RWPE2 (cell line): ENCODE data around the gene PPP1CC.

Experiments
- ATAC-seq: fragments of 200-7000 bp; cut with Tn5 transposase; 3 replicates; pipeline ENCODE4 v1.9.1; 2021; ENCODE audit warnings: low read depth
- DNase-seq: peaks from one replicate; pipeline ENCODE4 v3.0.0-alpha.2; 2020; ENCODE audit warnings: low spot score
- H3K27ac ChIP-seq: fragments of 450-650 bp; 2 replicates; pipeline ENCODE4 v1.5.1; 2017; ENCODE audit warnings: mild to moderate bottlenecking; ENCODE audit not compliant: poor library complexity, severe bottlenecking
- H3K27me3 ChIP-seq: fragments of 250-450 bp; sonication (Bioruptor Pico); 2 replicates; pipeline ENCODE4 v1.5.1; 2021; ENCODE audit warnings: mild to moderate bottlenecking, moderate library complexity; ENCODE audit not compliant: insufficient read depth, poor library complexity, severe bottlenecking
- H3K36me3 ChIP-seq: fragments of 250-450 bp; sonication (Bioruptor Pico); 2 replicates; pipeline ENCODE4 v1.5.1; 2020; ENCODE audit warnings: low read depth, mild to moderate bottlenecking, moderate library complexity
- H3K4me1 ChIP-seq: fragments of 250-450 bp; sonication (Bioruptor Pico); 2 replicates; pipeline ENCODE4 v1.5.1; 2021; ENCODE audit warnings: mild to moderate bottlenecking, moderate library complexity; ENCODE audit not compliant: insufficient read depth, poor library complexity, severe bottlenecking
- H3K4me3 ChIP-seq: fragments of 250-450 bp; sonication (Bioruptor Pico); 2 replicates; pipeline ENCODE4 v1.5.1; 2021; ENCODE audit warnings: mild to moderate bottlenecking, moderate library complexity; ENCODE audit not compliant: severe bottlenecking
- H3K9me3 ChIP-seq: fragments of 250-450 bp; sonication (Bioruptor Pico); 2 replicates; pipeline ENCODE4 v1.5.1; 2021; ENCODE audit warnings: mild to moderate bottlenecking, moderate library complexity; ENCODE audit not compliant: severe bottlenecking
- TF ChIP-seq, protein P1 (sequence below): fragments of 450-650 bp; IDR thresholded peaks from one replicate; pipeline ENCODE4 v1.5.1; 2017; ENCODE audit warnings: mild to moderate bottlenecking, moderate library complexity; ENCODE audit not compliant: poor library complexity, severe bottlenecking

PPP1CC gene

DNA sequence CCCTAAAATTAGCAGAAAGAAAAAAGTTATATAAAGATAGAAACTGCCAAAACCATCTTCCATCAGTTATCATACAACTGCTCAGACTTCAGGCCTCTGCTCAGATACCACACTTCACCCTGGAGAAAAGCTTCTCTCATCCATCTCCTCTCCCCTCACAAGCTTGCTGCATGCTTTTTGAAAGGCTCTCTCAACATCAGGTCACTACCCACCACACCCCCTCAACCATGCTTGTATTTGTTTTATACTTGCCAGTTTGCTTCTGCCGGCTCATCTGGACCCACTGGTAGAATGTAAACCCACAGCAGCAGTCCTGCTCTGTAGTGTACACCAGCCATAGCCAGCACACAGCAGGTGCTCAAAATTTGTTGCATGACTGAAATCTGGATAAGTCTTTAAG lies 8.8 kb downstream of the PPP1CC start:
- H3K4me1 ChIP-seq: peaks cover 15% of the 10 kb centered on the region
- DNase-seq (no peak), ATAC-seq (no peak)
- H3K27me3 ChIP-seq: no peaks in the 10 kb centered on the region
- H3K9me3 ChIP-seq: no peaks in the 10 kb centered on the region
- peaks cover 93% of the 10 kb centered on the region for H3K36me3 ChIP-seq
- no peak overlapping the region for H3K4me3 ChIP-seq
- no peak overlapping the region for H3K27ac ChIP-seq
- TF ChIP-seq, protein P1, sequence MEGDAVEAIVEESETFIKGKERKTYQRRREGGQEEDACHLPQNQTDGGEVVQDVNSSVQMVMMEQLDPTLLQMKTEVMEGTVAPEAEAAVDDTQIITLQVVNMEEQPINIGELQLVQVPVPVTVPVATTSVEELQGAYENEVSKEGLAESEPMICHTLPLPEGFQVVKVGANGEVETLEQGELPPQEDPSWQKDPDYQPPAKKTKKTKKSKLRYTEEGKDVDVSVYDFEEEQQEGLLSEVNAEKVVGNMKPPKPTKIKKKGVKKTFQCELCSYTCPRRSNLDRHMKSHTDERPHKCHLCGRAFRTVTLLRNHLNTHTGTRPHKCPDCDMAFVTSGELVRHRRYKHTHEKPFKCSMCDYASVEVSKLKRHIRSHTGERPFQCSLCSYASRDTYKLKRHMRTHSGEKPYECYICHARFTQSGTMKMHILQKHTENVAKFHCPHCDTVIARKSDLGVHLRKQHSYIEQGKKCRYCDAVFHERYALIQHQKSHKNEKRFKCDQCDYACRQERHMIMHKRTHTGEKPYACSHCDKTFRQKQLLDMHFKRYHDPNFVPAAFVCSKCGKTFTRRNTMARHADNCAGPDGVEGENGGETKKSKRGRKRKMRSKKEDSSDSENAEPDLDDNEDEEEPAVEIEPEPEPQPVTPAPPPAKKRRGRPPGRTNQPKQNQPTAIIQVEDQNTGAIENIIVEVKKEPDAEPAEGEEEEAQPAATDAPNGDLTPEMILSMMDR: no peak

DNA sequence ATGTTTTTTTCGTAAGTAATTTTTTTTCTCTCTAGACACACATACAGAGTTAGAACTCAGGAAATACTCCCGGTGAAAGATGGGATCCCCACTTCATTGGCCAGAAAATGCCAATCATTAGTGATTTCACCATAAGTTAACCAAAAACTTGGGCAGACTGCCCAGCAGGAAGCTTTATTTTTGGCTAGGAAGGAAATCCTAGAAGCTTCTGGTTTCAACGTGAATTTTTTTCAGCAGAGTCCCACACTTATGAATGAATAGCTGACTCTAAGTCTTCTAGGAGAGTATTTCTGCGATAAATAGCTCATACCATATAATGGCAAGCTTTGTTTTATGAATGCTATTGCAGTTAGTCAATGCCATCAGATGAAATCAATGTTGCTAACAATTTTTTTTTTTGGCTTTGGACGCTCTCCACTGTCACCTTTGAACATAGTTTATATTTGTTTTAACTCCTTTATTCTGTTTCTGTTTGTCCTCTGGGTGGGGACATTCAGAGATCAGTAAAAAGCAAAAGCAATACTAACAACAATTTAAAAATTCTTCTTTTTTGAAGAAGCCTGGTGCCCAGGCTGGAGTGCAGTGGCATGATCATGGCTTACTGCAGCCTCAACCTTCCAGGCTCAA lies 9.5 kb downstream of the PPP1CC start:
- Histone ChIP-seq H3K36me3 (peaks cover 93% of the 10 kb centered on the region), H3K9me3 (no peaks in the 10 kb centered on the region), H3K27me3 (no peaks in the 10 kb centered on the region), H3K4me1 (peaks cover 15% of the 10 kb centered on the region), H3K27ac (no peak overlapping the region), H3K4me3 (no peak overlapping the region)
- DNase-seq (no peak), ATAC-seq (0 out of 3 replicates have a peak, but pooled peaks have one; percentile 35)
- TF ChIP-seq, protein P1: no peak

GRCh38 chr12:110732572-110732971 lies 10.1 kb downstream of the PPP1CC start:
- Histone ChIP-seq H3K4me1 (peaks cover 15% of the 10 kb centered on the region), H3K4me3 (no peak overlapping the region), H3K27ac (no peak overlapping the region), H3K27me3 (no peaks in the 10 kb centered on the region), H3K9me3 (no peaks in the 10 kb centered on the region), H3K36me3 (peaks cover 92% of the 10 kb centered on the region)
- ATAC-seq: no peak
- TF ChIP-seq, protein P1: no peak
- DNase-seq: no peak

DNA sequence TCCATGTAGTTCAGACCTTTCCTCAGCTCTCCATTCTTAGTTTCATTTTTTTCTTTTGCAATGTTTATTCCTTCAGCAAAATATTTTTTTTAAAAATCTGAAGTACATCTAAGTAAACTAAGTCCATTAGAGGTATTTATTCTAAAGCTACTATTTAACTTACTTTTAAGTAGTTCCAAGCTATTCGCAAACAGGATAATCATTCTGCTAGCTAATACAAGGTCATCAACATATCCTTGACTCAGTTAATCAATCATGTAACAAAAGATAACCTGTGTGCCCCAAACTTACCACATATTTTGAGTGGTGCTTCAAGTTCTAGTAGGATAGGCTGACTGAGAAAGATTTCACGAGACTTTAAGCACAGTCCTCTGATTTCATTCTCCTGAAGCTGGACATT lies 11.2 kb downstream of the PPP1CC start:
- DNase-seq: no peak
- TF ChIP-seq, protein P1: no peak
- peaks cover 15% of the 10 kb centered on the region for H3K4me1 ChIP-seq
- H3K27me3 ChIP-seq: no peaks in the 10 kb centered on the region
- H3K27ac ChIP-seq: no peak overlapping the region
- H3K9me3 ChIP-seq: no peaks in the 10 kb centered on the region
- H3K4me3 ChIP-seq: no peak overlapping the region
- H3K36me3 ChIP-seq: peaks cover 96% of the 10 kb centered on the region
- ATAC-seq: no peak

DNA sequence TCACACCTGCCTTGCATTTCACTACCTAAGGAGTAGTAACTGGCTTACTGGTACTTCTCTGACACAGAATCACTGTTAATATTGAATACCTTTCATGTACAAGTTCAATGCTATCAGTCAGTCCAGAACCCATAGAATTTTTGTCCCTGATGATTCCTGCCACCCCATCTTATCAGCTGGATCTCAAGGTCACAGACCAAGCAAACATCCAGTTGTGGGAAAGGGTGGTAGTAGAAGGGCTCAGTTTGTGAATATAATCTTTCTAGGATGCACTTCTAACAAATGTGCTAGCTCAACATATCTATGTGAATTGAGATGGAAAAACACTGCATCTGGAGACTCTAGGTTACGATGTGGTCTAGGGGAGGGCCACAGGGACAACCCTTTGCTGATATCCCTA lies 14.1 kb downstream of the PPP1CC start:
- peaks cover 97% of the 10 kb centered on the region for H3K36me3 ChIP-seq
- H3K4me1 ChIP-seq: peaks cover 7% of the 10 kb centered on the region
- no peak for ATAC-seq

More for the DNA sequence above, 14.1 kb downstream of the PPP1CC start:
- Histone ChIP-seq H3K9me3 (no peaks in the 10 kb centered on the region), H3K27me3 (no peaks in the 10 kb centered on the region), H3K4me3 (no peak overlapping the region), H3K27ac (no peak overlapping the region)
- TF ChIP-seq, protein P1: no peak
- DNase-seq: no peak
